Occipital lobe (tissue), 2 donors: ENCODE measurements around the gene JMJD7. TPM values are rescaled to one million over a fixed set of nuclear protein-coding genes. Genes with fewer than 3 reads are reported as not detected.
A peak's percentile ranks its signal among the peaks of the same experiment; 100 is the strongest.

Experiments used
- DNase-seq: peaks from one replicate; lab custom pipeline; 2025; lab: John Stamatoyannopoulos, UW
- total RNA-seq: library from RNA; depleted of rRNA; stranded (reverse); fragments of >200 nt; gene quantifications from one replicate; pipeline ENCODE4 v1.2.3, GENCODE V29; 2014

JMJD7 gene
- total RNA-seq, 1 donor from 2014 or later: 3.0 TPM

- no peak for DNase-seq
These were observed 28.4 kb upstream of the JMJD7 start for GRCh38 chr15:41799488-41799805.

GRCh38 chr15:41801185-41801584 lies 26.7 kb upstream of the JMJD7 start:
- no peak for DNase-seq

- no peak for DNase-seq
These were observed 25.9 kb upstream of the JMJD7 start for GRCh38 chr15:41801850-41802455.

- no peak for DNase-seq
These were observed 23.5 kb upstream of the JMJD7 start for GRCh38 chr15:41804361-41804760.

GRCh38 chr15:41804916-41805666 lies 22.8 kb upstream of the JMJD7 start:
- no peak for DNase-seq

GRCh38 chr15:41805711-41806110 lies 22.2 kb upstream of the JMJD7 start:
- no peak for DNase-seq

- no peak for DNase-seq
These were observed 21.4 kb upstream of the JMJD7 start for GRCh38 chr15:41806291-41807181.

- DNase-seq: no peak
These were observed 18.8 kb upstream of the JMJD7 start for GRCh38 chr15:41809121-41809520.

GRCh38 chr15:41809526-41810220 lies 18.2 kb upstream of the JMJD7 start:
- no peak for DNase-seq

- no peak for DNase-seq
These were observed 17.1 kb upstream of the JMJD7 start for GRCh38 chr15:41810651-41811431.

GRCh38 chr15:41811432-41812195 lies 16.3 kb upstream of the JMJD7 start:
- DNase-seq: peak; percentile 73

GRCh38 chr15:41812820-41813375 lies 15.0 kb upstream of the JMJD7 start:
- no peak for DNase-seq

- no peak for DNase-seq
These were observed 14.5 kb upstream of the JMJD7 start for GRCh38 chr15:41813426-41813825.

GRCh38 chr15:41814534-41814933 lies 13.4 kb upstream of the JMJD7 start:
- no peak for DNase-seq

- no peak for DNase-seq
These were observed 11.1 kb upstream of the JMJD7 start for GRCh38 chr15:41816788-41817187.

- no peak for DNase-seq
These were observed 10.6 kb upstream of the JMJD7 start for GRCh38 chr15:41817327-41817726.

- no peak for DNase-seq
These were observed 10.1 kb upstream of the JMJD7 start for GRCh38 chr15:41817781-41818180.

GRCh38 chr15:41819455-41820050 lies 8.3 kb upstream of the JMJD7 start:
- DNase-seq: no peak

GRCh38 chr15:41820791-41821423 lies 7.0 kb upstream of the JMJD7 start:
- no peak for DNase-seq
